TTC549 (cell line): ENCODE measurements around the gene CASZ1.

Source experiments
- FAIRE-seq: peaks from 2 replicates; lab custom pipeline; 2012; peaks lifted over from hg19 to GRCh38; lab: Jason Lieb, UNC

CASZ1 gene

GRCh38 chr1:10650556-10651388 lies 145.7 kb downstream of the CASZ1 start:
- no peak for FAIRE-seq

- no peak for FAIRE-seq
Measured at GRCh38 chr1:10649517-10650201, 146.8 kb downstream of the CASZ1 start.

GRCh38 chr1:10648689-10649516 lies 147.5 kb downstream of the CASZ1 start:
- FAIRE-seq, result no peak

GRCh38 chr1:10647414-10648170 lies 148.9 kb downstream of the CASZ1 start:
- FAIRE-seq, result no peak

GRCh38 chr1:10646347-10646861 lies 150.0 kb downstream of the CASZ1 start:
- FAIRE-seq, result no peak

- FAIRE-seq, result no peak
Measured at GRCh38 chr1:10644307-10645128, 151.9 kb downstream of the CASZ1 start.

- no peak for FAIRE-seq
Measured at GRCh38 chr1:10643607-10644306, 152.7 kb downstream of the CASZ1 start.

GRCh38 chr1:10642403-10643080 lies 153.9 kb downstream of the CASZ1 start:
- no peak for FAIRE-seq

GRCh38 chr1:10641976-10642375 lies 154.5 kb downstream of the CASZ1 start:
- no peak for FAIRE-seq

GRCh38 chr1:10640843-10641553 lies 155.4 kb downstream of the CASZ1 start:
- no peak for FAIRE-seq

- FAIRE-seq, result no peak
Measured at GRCh38 chr1:10639775-10640578, 156.5 kb downstream of the CASZ1 start.

GRCh38 chr1:10639011-10639774 lies 157.3 kb downstream of the CASZ1 start:
- no peak for FAIRE-seq

GRCh38 chr1:10638559-10639005 lies 157.9 kb downstream of the CASZ1 start:
- no peak for FAIRE-seq

- no peak for FAIRE-seq
Measured at GRCh38 chr1:10637834-10638558, 158.4 kb downstream of the CASZ1 start.

GRCh38 chr1:10637400-10637799 lies 159.0 kb downstream of the CASZ1 start:
- FAIRE-seq, result no peak

GRCh38 chr1:10635992-10636391 lies 160.5 kb downstream of the CASZ1 start:
- FAIRE-seq, result no peak
